OCI-LY1 (cell line): ENCODE measurements around the gene PPP2R2D.
"Not testable (repeated sequence)": the region's sequence is repeated elsewhere in the genome, so short reads cannot be mapped to it uniquely, and the experiment has no call there.

Experiments
- H2AFZ ChIP-seq: fragments of 200-600 bp; sonication (generic), shearing (Covaris generic); 2 replicates; pipeline ENCODE4 v1.6.0; 2014; ENCODE audit warnings: antibody characterized with exemption, mild to moderate bottlenecking, low read length
- H3F3A ChIP-seq: fragments of 200-600 bp; sonication (generic), shearing (Covaris generic); 2 replicates; pipeline ENCODE4 v1.6.0; 2014; ENCODE audit warnings: mild to moderate bottlenecking, antibody characterized with exemption, low read length, moderate library complexity; ENCODE audit not compliant: insufficient read depth
- H3K27ac ChIP-seq: fragments of 200-600 bp; sonication (generic); 2 replicates; pipeline ENCODE4 v1.5.1; 2014; ENCODE audit warnings: low read length, mixed run types, mild to moderate bottlenecking, low read depth; ENCODE audit not compliant: poor library complexity, severe bottlenecking
- H3K27me3 ChIP-seq: fragments of 200-600 bp; sonication (generic); 2 replicates; pipeline ENCODE4 v1.6.0; 2014; ENCODE audit warnings: antibody characterized with exemption, mild to moderate bottlenecking, low read length, moderate library complexity; ENCODE audit not compliant: insufficient read depth
- H3K36me3 ChIP-seq: fragments of 200-600 bp; sonication (generic); 2 replicates; pipeline ENCODE4 v1.6.1; 2014; ENCODE audit warnings: mild to moderate bottlenecking, antibody characterized with exemption, low read length, moderate library complexity, mixed read lengths; ENCODE audit not compliant: insufficient read depth
- H3K4me1 ChIP-seq: fragments of 200-600 bp; sonication (generic); 2 replicates; pipeline ENCODE4 v1.5.1; 2014; ENCODE audit warnings: mild to moderate bottlenecking, low read length, moderate library complexity; ENCODE audit not compliant: insufficient read depth, severe bottlenecking
- H3K4me2 ChIP-seq: fragments of 200-600 bp; sonication (generic), shearing (Covaris generic); 2 replicates; pipeline ENCODE4 v1.6.1; 2014; ENCODE audit warnings: low read length
- H3K4me3 ChIP-seq: fragments of 200-600 bp; sonication (generic); 2 replicates; pipeline ENCODE4 v1.5.1; 2014; ENCODE audit warnings: low read length, low read depth, mild to moderate bottlenecking, mixed read lengths; ENCODE audit not compliant: poor library complexity, severe bottlenecking
- H3K79me2 ChIP-seq: fragments of 200-600 bp; shearing (Covaris generic); 2 replicates; pipeline ENCODE4 v1.6.1; 2016; ENCODE audit warnings: mixed run types, low read length, mixed read lengths; ENCODE audit not compliant: insufficient read depth
- H3K9ac ChIP-seq: fragments of 200-600 bp; sonication (generic), shearing (Covaris generic); 2 replicates; pipeline ENCODE4 v1.6.1; 2014; ENCODE audit warnings: mild to moderate bottlenecking, low read length, mixed read lengths
- H3K9me2 ChIP-seq: fragments of 200-600 bp; sonication (generic), shearing (Covaris generic); 2 replicates; pipeline ENCODE4 v1.6.1; 2014; ENCODE audit warnings: low read depth, mild to moderate bottlenecking, low read length, mixed read lengths
- H3K9me3 ChIP-seq: fragments of 200-600 bp; shearing (Covaris generic); 2 replicates; pipeline ENCODE4 v1.6.1; 2014; ENCODE audit warnings: low read length, mixed read lengths
- H4K20me1 ChIP-seq: fragments of 200-600 bp; sonication (generic), shearing (Covaris generic); 2 replicates; pipeline ENCODE4 v1.6.0; 2016; ENCODE audit warnings: mild to moderate bottlenecking, low read length; ENCODE audit not compliant: insufficient read depth
- EZH2 ChIP-seq: fragments of 200-600 bp; sonication (generic), shearing (Covaris generic); IDR thresholded peaks from 2 replicates; pipeline ENCODE4 v1.8.0; 2017; ENCODE audit warnings: borderline replicate concordance, mixed run types, mild to moderate bottlenecking, antibody characterized with exemption, low read length, moderate library complexity, mixed read lengths
- TF ChIP-seq, protein P1 (sequence below): fragments of 200-600 bp; sonication (generic), shearing (Covaris generic); IDR thresholded peaks from 2 replicates; pipeline ENCODE4 v1.5.1; 2017; ENCODE audit warnings: mild to moderate bottlenecking, antibody characterized with exemption, low read length, moderate library complexity, mixed read lengths

Gene PPP2R2D

DNA sequence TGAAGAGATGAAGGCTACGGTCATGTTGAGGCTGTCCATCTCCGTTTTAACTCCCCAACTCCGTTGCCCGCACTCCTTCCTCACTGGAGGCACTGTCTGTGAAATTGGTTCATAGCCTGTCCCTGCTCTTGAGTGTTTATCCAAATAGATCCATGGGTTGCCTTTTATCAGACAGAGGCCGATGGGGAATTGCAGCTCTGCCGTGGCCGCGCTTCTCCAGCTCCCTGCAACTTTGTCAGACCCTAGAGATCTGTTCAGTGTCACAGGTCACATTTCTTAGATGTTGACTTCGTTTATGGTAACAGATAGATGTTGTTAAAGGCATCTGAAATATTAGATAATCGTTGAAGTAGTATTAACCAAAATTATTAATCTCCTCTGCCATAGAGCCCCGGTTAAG lies 14.7 kb downstream of the PPP2R2D start:
- Histone ChIP-seq H3K9me3 (no peaks in the 10 kb centered on the region), H3K9ac (no peak overlapping the region), H3K9me2 (no peaks in the 10 kb centered on the region), H2AFZ (no peak overlapping the region), H3K4me3 (no peak overlapping the region), H3K27ac (no peak overlapping the region), H3K4me1 (peaks cover 13% of the 10 kb centered on the region), H4K20me1 (no peaks in the 10 kb centered on the region), H3K4me2 (no peak overlapping the region), H3K27me3 (no peaks in the 10 kb centered on the region), H3K79me2 (peaks cover 55% of the 10 kb centered on the region), H3F3A (no peaks in the 10 kb centered on the region), H3K36me3 (peaks cover 8% of the 10 kb centered on the region)
- TF ChIP-seq, protein P1, sequence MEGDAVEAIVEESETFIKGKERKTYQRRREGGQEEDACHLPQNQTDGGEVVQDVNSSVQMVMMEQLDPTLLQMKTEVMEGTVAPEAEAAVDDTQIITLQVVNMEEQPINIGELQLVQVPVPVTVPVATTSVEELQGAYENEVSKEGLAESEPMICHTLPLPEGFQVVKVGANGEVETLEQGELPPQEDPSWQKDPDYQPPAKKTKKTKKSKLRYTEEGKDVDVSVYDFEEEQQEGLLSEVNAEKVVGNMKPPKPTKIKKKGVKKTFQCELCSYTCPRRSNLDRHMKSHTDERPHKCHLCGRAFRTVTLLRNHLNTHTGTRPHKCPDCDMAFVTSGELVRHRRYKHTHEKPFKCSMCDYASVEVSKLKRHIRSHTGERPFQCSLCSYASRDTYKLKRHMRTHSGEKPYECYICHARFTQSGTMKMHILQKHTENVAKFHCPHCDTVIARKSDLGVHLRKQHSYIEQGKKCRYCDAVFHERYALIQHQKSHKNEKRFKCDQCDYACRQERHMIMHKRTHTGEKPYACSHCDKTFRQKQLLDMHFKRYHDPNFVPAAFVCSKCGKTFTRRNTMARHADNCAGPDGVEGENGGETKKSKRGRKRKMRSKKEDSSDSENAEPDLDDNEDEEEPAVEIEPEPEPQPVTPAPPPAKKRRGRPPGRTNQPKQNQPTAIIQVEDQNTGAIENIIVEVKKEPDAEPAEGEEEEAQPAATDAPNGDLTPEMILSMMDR: no peak
- TF ChIP-seq EZH2: no peak

DNA sequence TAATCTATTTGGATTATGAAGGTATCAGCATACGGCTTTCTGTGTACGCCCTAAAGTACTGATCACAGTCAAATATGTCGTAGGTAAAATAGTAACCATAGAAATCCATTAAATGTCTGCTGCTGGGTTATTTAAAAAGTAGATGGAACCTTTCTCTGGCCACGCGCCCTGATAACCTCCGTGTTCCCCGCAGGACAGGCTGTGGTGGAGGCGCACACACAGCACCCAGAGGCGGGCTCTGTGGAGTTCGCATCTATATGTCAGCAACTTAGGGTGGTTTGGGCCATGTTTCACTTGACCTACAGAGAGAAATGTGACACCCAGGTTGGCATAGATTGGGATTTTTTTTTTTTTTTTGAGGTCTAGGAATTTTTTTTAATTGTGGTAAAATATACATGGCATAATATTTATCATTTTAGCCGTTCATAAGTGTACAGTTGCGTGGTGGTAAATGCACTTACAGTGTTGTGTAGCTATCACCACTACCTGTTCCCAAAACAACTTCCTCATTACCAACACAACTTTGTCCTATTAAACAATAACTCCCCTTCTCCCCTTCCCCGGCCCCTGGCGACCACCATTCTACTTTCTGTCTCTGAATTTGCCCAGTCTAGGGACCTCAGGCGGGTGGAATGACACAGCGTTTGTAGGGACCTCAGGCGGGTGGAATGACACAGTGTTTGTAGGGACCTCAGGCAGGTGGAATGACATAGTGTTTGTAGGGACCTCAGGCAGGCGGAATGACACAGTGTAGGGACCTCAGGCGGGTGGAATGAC lies 15.4 kb downstream of the PPP2R2D start:
- no peaks in the 10 kb centered on the region for H3K9me3 ChIP-seq
- H3K4me2 ChIP-seq: no peak overlapping the region
- TF ChIP-seq, protein P1: no peak
- TF ChIP-seq EZH2: no peak
- H3K4me1 ChIP-seq: peaks cover 19% of the 10 kb centered on the region
- H3K27me3 ChIP-seq: no peaks in the 10 kb centered on the region
- no peaks in the 10 kb centered on the region for H3F3A ChIP-seq
- peaks cover 8% of the 10 kb centered on the region for H3K36me3 ChIP-seq
- no peaks in the 10 kb centered on the region for H3K9me2 ChIP-seq
- H2AFZ ChIP-seq: no peak overlapping the region
- H4K20me1 ChIP-seq: no peaks in the 10 kb centered on the region
- no peak overlapping the region for H3K9ac ChIP-seq
- H3K79me2 ChIP-seq: peaks cover 55% of the 10 kb centered on the region
- H3K27ac ChIP-seq: no peak overlapping the region
- no peak overlapping the region for H3K4me3 ChIP-seq

DNA sequence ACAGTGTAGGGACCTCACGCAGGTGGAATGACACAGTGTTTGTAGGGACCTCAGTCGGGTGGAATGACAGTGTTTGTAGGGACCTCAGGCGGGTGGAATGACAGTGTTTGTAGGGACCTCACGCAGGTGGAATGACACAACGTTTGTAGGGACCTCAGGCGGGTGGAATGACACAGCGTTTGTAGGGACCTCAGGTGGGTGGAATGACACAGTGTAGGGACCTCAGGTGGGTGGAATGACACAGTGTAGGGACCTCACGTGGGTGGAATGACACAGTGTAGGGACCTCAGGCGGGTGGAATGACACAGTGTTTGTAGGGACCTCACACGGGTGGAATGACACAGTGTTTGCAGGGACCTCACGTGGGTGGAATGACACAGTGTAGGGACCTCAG lies 16.0 kb downstream of the PPP2R2D start:
- not testable (repeated sequence) for H4K20me1 ChIP-seq
- peaks cover 55% of the 10 kb centered on the region for H3K79me2 ChIP-seq

DNA sequence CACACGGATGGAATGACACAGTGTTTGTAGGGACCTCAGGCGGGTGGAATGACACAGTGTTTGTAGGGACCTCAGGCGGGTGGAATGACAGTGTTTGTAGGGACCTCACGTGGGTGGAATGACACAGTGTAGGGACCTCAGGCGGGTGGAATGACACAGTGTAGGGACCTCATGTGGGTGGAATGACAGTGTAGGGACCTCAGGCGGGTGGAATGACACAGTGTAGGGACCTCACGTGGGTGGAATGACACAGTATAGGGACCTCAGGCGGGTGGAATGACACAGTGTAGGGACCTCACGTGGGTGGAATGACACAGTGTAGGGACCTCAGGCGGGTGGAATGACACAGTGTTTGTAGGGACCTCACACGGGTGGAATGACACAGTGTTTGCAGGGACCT lies 16.7 kb downstream of the PPP2R2D start:
- not testable (repeated sequence) for H4K20me1 ChIP-seq, H3K9me3 ChIP-seq, H3K27ac ChIP-seq, H3K27me3 ChIP-seq, H3K4me3 ChIP-seq, H2AFZ ChIP-seq, H3K9ac ChIP-seq, H3F3A ChIP-seq, H3K9me2 ChIP-seq, H3K36me3 ChIP-seq, H3K4me2 ChIP-seq
- peaks cover 24% of the 10 kb centered on the region for H3K4me1 ChIP-seq
- peaks cover 55% of the 10 kb centered on the region for H3K79me2 ChIP-seq

More for the DNA sequence above, 16.0 kb downstream of the PPP2R2D start:
- H3K9me3 ChIP-seq, H3K36me3 ChIP-seq, H3K27me3 ChIP-seq, H3K9ac ChIP-seq, H2AFZ ChIP-seq, H3K9me2 ChIP-seq, H3K4me3 ChIP-seq, H3F3A ChIP-seq, H3K4me2 ChIP-seq, H3K27ac ChIP-seq: not testable (repeated sequence)
- H3K4me1 ChIP-seq: peaks cover 24% of the 10 kb centered on the region

DNA sequence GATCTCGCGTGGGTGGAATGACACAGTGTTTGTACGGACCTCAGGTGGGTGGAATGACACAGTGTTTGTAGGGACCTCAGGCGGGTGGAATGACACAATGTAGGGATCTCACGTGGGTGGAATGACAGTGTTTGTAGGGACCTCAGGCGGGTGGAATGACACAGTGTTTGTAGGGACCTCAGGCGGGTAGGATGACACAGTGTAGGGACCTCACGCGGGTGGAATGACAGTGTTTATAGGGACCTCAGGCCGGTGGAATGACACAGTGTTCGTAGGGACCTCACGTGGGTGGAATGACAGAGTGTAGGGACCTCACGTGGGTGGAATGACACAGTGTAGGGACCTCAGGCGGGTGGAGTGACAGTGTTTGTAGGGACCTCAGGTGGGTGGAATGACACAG lies 18.7 kb downstream of the PPP2R2D start:
- not testable (repeated sequence) for H3K27me3 ChIP-seq, H3K9me2 ChIP-seq, H3K9me3 ChIP-seq, H3K4me3 ChIP-seq, H3K36me3 ChIP-seq, H2AFZ ChIP-seq, H3K9ac ChIP-seq, H3K27ac ChIP-seq, H3K4me2 ChIP-seq, H4K20me1 ChIP-seq, H3F3A ChIP-seq
- Histone ChIP-seq H3K79me2 (peaks cover 58% of the 10 kb centered on the region), H3K4me1 (peaks cover 12% of the 10 kb centered on the region)
